WERI-Rb-1 (cell line): ENCODE measurements around the gene AQP5.

Source experiments
- DNase-seq: peaks from one replicate; pipeline ENCODE4 v3.0.0-alpha.2; 2020
- H3K27ac ChIP-seq: fragments of 250-450 bp; sonication (Bioruptor Pico); 2 replicates; pipeline ENCODE4 v1.5.1; 2020; ENCODE audit warnings: mild to moderate bottlenecking, moderate library complexity
- H3K27me3 ChIP-seq: fragments of 250-450 bp; sonication (Bioruptor Pico); 2 replicates; pipeline ENCODE4 v1.5.1; 2021; ENCODE audit warnings: mild to moderate bottlenecking, low read depth, moderate library complexity; ENCODE audit not compliant: insufficient read depth, severe bottlenecking
- H3K36me3 ChIP-seq: fragments of 250-450 bp; sonication (Bioruptor Pico); 2 replicates; pipeline ENCODE4 v1.5.1; 2020; ENCODE audit warnings: mild to moderate bottlenecking, moderate library complexity
- H3K4me3 ChIP-seq: 2 replicates; pipeline ENCODE4 v1.5.1; 2011; ENCODE audit warnings: low read depth, mild to moderate bottlenecking, control low read depth, low read length
- H3K9me3 ChIP-seq: fragments of 250-450 bp; sonication (Bioruptor Pico); 2 replicates; pipeline ENCODE4 v1.5.1; 2021; ENCODE audit warnings: mild to moderate bottlenecking, moderate library complexity; ENCODE audit not compliant: severe bottlenecking
- TF ChIP-seq, protein P1 (sequence below): IDR thresholded peaks from 2 replicates; pipeline ENCODE4 v1.5.1; 2011; ENCODE audit warnings: low read depth, mild to moderate bottlenecking, control low read depth, inconsistent platforms, low read length

AQP5 gene

GRCh38 chr12:49975318-49975761 is 13.7 kb downstream of the AQP5 start:
- Histone ChIP-seq H3K27me3 (no peaks in the 10 kb centered on the region), H3K36me3 (no peaks in the 10 kb centered on the region), H3K9me3 (no peaks in the 10 kb centered on the region), H3K27ac (no peak overlapping the region), H3K4me3 (no peak overlapping the region)
- TF ChIP-seq, protein P1, sequence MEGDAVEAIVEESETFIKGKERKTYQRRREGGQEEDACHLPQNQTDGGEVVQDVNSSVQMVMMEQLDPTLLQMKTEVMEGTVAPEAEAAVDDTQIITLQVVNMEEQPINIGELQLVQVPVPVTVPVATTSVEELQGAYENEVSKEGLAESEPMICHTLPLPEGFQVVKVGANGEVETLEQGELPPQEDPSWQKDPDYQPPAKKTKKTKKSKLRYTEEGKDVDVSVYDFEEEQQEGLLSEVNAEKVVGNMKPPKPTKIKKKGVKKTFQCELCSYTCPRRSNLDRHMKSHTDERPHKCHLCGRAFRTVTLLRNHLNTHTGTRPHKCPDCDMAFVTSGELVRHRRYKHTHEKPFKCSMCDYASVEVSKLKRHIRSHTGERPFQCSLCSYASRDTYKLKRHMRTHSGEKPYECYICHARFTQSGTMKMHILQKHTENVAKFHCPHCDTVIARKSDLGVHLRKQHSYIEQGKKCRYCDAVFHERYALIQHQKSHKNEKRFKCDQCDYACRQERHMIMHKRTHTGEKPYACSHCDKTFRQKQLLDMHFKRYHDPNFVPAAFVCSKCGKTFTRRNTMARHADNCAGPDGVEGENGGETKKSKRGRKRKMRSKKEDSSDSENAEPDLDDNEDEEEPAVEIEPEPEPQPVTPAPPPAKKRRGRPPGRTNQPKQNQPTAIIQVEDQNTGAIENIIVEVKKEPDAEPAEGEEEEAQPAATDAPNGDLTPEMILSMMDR, result no peak
- no peak for DNase-seq

DNA sequence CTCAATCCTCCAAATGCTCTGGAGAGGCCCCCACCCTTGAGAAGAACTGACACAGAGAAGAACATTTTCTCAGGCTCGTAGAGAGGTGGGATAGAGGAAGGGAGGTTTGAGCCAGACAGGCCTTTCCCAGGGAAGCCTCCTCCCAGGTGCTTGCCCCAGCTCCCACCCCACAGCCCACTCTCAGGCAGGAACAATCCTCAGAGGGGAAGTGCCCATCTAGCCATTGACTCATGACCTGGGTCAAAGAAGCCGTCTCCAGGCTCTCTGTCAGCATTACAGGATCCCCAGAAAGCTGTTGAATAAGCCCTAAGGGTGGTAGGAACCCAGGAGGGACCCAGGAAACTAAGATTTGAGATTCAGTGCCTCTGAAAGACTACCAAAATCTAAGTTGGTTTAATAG is 14.9 kb downstream of the AQP5 start:
- H3K9me3 ChIP-seq, result no peaks in the 10 kb centered on the region

DNA sequence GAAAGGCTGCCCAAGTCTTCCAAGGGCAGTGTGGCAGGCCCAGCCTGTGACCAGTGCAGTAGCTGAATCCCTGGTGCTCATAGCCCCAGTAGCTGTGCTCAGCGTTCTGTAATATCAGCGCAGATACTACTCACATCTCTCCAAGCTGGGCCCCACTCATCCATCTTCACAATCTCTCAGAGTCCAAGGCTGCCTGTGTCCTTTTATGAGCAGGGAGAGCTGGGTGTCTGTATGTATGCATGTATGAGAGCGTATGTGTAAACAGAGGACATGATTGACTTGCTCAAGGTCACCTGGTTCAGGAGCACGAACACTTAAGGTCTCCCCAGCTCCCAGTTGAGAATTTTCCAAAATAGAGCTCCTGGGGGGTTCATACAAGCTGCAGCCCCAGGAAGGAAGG is 16.5 kb downstream of the AQP5 start:
- Histone ChIP-seq H3K4me3 (peak overlapping the region; percentile 6; the same call in 1 of the 2 replicates), H3K27ac (peak overlapping the region; percentile 67), H3K9me3 (no peaks in the 10 kb centered on the region), H3K36me3 (no peaks in the 10 kb centered on the region), H3K27me3 (no peaks in the 10 kb centered on the region)
- DNase-seq, result no peak
- TF ChIP-seq, protein P1, result no peak

More for the DNA sequence above, 14.9 kb downstream of the AQP5 start:
- DNase-seq, result no peak
- TF ChIP-seq, protein P1, result no peak
- Histone ChIP-seq H3K27me3 (no peaks in the 10 kb centered on the region), H3K4me3 (no peak overlapping the region), H3K36me3 (no peaks in the 10 kb centered on the region), H3K27ac (no peak overlapping the region)

DNA sequence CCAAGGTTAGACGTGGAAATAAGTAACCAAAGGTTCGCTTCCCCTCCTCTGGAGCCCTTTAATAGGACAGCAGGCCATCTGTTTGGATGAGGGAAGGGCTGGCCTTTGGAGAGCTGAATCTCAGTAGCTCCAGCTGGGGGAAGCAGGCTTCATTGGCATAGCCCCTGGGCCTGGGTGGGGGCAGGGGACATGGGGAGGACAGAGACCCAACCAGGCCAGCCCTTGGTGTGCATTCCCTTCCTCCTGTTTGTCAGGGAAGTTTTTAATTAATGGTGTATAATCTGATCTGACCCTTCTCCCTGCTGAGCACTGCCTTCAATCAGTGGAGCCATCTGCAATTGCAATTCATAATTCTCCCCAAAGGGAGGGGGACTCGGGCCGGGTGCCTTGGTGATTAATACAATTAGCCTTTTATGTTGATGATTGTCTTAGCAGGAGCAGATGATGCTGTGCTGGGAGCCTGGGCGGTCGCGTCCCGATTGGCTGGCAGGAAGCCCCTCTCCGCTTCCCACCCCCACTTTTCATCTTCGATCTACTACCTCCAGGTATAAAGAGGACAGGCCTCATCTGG is 17.4 kb downstream of the AQP5 start:
- TF ChIP-seq, protein P1, result no peak

GRCh38 chr12:49979791-49980190 is 18.1 kb downstream of the AQP5 start:
- Histone ChIP-seq H3K4me3 (no peak overlapping the region; the same call in 1 of the 2 replicates), H3K9me3 (no peaks in the 10 kb centered on the region), H3K36me3 (no peaks in the 10 kb centered on the region), H3K27me3 (no peaks in the 10 kb centered on the region), H3K27ac (peak overlapping the region; percentile 65)
- TF ChIP-seq, protein P1, result no peak
- no peak for DNase-seq

More for the DNA sequence above, 17.4 kb downstream of the AQP5 start:
- Histone ChIP-seq H3K36me3 (no peaks in the 10 kb centered on the region), H3K4me3 (no peak overlapping the region; the same call in 1 of the 2 replicates), H3K27me3 (no peaks in the 10 kb centered on the region), H3K27ac (peak overlapping the region; percentile 67), H3K9me3 (no peaks in the 10 kb centered on the region)
- DNase-seq, result peak; percentile 94
